GM19035 (cell line): ENCODE results near the gene MATN3.
"Not testable (repeated sequence)": the region's sequence is repeated elsewhere in the genome, so short reads cannot be mapped to it uniquely, and the experiment has no call there.

ENCODE experiments used
- ATAC-seq: cut with Tn5 transposase; IDR thresholded peaks from one replicate; pipeline ENCODE4 v1.9.1; 2021; ENCODE audit not compliant: unreplicated experiment

MATN3 gene, protein sequence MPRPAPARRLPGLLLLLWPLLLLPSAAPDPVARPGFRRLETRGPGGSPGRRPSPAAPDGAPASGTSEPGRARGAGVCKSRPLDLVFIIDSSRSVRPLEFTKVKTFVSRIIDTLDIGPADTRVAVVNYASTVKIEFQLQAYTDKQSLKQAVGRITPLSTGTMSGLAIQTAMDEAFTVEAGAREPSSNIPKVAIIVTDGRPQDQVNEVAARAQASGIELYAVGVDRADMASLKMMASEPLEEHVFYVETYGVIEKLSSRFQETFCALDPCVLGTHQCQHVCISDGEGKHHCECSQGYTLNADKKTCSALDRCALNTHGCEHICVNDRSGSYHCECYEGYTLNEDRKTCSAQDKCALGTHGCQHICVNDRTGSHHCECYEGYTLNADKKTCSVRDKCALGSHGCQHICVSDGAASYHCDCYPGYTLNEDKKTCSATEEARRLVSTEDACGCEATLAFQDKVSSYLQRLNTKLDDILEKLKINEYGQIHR

GRCh38 chr2:20012282-20013125 is at the start of gene MATN3:
Gene MATN3, minus strand, starts transcription at chr2:20012668. Its CDS starts 37 bp downstream, at chr2:20012631.
- no peak for ATAC-seq

DNA sequence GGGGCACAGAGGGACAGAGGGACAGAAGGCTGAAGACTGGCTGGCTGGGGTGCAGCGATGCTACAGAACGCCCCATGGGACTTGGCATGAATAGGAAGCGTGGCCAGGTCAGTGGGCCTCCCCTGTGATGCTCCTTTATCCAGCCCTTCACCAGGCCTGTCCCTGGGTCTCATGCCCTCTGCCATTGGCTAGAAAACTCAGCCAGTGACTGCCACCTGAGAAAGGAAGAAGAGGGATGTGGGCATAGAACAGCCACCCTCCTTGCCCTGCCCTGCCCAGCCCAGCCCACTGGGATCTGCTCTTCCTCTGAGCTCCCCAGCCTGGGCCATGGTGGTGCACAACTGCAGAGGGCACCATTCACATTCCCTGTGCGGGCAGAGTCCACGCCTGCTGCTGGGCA is 49.5 kb upstream of the MATN3 start:
- no peak for ATAC-seq

- ATAC-seq, result no peak
Measured at GRCh38 chr2:20061476-20061875, 49.0 kb upstream of the MATN3 start.

- no peak for ATAC-seq
Measured at GRCh38 chr2:20060106-20060505, 47.6 kb upstream of the MATN3 start.

DNA sequence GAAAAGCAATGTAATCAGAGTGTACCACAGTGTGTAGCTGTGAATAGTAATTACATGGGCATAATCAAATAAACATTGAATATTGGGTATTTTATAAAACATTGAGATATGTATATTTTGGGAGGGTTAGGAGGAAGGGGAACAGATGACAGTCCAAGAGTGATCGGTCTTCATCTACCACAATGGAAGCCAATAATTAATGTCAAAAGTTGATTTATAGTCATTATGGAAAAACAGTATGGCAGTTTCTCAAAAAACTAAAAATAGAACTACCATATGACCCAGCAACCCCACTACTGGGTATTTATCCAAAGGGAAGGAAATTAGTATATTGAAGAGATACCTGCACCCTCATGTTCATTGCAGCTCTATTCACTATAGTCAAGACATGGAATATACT is 44.8 kb upstream of the MATN3 start:
- ATAC-seq, result no peak

DNA sequence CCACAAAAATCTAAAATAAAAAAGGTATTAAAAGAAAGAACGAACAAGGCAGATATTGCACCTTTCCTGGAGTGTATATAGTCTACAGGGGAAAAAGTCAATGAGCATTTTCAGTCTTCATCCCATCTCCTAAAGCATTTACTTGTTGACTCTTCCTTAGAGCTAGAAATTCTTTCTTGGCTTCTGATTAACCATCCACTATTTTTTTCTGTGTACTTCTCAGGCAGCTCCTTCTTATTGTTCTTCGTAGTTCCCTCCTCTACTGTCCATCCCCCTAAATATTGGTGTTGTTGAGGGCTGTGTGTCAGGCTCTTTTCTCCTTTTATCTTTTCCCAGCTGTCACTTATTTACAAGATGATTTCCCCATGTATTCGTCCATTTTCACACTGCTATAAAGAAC is 42.5 kb upstream of the MATN3 start:
- no peak for ATAC-seq

GRCh38 chr2:20054119-20054518 is 41.7 kb upstream of the MATN3 start:
- ATAC-seq, result no peak

DNA sequence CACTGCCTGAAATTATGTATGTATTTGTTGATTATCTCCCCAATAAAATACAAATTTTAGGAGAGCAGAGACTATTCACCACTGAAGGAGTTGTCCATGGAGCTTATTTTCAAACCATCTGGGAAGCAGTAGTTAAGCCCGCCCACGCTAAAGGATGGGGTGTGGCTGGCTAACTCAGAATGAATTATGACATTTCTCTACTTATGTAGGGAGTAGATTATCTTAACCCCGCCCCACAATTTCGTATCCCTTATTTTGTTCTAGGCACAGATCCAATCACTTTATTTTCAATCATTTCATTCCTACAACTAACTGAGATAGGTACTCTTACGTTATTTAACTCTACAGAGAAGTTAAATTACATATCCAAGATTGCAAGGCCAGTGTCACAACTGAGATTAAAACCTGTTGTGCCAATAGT is 40.4 kb upstream of the MATN3 start:
- no peak for ATAC-seq

DNA sequence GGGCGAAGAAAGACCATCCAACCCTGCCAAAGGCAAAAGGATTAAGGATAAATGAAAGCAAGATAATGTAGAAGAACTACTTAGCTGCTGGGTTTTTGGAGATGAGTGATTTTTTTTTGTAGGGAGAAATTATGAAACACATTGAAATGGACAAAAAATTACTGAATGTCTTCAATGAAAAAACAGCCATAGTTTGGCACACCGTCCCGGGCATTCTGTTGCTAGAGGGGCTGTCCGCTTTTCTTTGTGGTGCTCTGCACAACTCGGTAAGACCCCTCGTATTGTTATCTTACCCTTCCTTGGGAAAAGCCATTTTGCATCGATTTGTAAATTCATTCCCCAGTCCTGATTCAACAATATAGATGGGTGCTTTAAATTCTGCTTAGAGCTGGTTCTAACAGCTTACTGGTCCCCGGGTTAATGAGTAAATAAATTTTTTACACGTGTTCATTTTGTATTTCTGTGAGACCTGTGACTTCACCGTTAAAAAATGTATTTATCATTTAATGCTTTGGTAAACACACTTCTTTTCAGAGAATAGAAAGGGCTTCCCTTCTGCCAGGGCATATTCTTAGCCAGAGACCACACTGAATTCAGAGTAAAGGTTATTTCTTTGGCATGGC is 39.9 kb upstream of the MATN3 start:
- ATAC-seq, result no peak

DNA sequence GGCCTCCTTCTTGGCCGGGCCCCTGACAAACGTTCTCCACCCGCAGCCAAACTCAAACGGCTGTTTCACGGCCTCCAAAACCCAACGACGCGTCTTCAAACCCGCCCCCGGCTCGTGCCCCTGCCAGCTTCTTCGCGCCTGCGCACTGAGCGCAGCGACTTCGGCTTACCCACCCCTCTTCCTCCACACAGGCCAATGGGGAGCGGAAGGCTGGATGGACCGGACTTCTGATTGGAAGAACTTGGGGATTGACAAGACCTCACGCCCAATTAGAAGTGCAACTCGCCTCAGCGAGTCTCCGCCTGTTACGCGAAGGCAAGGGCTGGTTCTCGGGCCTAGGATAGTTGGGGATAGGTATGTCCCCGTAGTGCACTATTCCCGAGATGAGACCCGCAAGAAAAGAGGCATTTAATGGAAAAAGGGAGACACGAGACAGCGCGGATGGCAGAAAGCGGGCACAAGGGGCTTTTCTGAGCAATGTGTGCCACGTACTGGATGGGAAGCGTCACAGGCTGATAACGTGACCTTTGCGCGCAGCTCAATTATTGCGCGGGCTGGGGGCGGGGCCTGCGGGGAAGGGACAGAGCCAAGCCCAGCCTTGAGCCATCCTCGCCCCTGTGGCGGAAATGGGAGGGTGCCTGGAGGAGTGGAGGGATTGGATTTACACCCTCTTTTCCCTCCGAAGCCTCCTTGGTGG is 39.2 kb upstream of the MATN3 start, which contains the start of gene LAPTM4A:
Gene LAPTM4A (minus strand): TSS at position 97 of the 697 bp plus-strand sequence. CDS start 108 bp downstream, outside the sequence.
- peak; percentile 97 for ATAC-seq

- peak; percentile 24 for ATAC-seq
Measured at GRCh38 chr2:20050646-20051531, 38.4 kb upstream of the MATN3 start.

DNA sequence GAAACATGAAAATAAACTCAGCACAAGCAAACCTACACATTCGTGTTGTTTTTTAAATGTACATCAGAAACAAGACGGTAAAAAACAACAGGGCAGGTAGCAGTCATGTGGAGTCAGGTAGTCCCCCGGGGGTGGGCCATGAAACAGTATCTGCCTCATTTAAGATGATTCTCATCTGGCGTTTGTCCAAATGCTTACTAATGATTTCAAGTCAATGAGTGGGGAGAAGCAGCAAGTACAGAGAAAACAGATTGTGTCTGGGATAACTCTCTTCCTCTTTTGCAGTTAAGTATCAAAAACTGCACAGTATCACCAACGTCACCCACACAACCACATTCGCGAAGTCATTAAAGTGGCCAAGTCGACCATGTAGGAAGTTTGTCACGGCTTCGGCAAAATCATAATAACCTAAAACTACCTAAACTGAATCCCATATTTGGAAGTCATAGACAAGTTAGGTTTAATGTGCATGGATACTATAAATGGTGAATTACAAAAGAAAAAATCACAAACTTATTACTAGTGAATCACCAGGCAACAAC is 37.7 kb upstream of the MATN3 start:
- peak; percentile 20 for ATAC-seq

DNA sequence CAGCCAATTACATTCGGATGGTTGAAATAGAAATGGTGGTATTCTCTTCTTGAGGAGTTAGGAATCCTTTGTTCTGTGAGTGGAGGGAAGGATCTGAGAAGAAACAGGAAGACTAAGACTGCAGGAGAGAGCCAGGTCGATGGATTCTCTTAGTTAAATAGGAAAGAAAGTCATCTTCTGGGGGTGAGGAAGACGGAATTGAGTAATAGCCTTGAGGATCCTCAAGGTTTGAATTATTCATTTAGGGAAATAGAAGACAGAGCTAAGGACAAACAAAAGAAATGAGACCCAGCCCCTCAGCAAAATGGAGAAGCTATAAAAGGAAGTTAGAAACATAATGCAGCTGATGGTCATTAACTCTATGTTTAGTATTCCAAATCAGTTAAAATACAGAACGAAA is 37.2 kb upstream of the MATN3 start:
- ATAC-seq, result no peak

DNA sequence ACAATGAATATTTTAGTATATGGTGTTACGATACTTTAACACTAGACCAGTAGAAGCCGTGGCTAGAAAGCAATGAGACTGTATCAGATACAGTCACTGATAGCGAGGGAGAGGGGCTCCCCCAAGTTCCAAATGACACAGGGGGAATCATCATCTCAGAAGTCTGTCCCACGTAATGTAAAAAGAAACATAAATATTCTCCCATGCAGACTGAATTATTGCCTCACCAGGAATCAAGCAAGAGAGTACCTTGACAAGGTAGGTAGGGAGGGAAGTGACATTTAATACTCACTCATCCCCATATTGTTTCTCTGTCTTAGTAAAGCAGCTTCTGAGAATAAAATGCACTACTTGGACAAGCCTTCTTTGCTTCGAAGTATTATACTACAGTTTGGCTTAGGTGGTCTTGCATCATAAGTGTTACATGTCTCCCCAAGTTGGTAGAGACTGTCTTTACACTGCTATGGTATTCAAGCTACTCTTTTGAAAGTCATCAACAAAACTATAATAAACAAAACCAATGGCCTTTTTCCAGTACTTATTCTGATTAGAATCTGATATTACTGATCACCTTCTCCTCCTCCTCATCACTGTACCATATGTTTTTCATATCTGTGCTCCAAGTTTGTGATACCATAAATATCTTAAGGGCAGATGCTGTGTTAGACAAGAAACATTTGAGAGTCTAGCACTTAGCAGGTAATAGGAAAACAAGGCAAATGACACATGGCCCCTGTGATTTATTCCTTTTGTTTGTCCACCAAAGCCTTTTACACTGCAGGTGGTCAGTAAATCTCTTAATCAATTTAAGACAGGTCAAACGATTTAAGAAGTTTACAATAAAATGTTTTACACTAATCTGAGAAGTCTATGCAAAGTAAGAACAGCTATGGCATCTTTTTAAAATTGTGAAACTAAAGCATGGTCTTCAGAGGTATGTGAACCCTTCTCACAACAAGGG is 36.3 kb upstream of the MATN3 start:
- ATAC-seq, result no peak

DNA sequence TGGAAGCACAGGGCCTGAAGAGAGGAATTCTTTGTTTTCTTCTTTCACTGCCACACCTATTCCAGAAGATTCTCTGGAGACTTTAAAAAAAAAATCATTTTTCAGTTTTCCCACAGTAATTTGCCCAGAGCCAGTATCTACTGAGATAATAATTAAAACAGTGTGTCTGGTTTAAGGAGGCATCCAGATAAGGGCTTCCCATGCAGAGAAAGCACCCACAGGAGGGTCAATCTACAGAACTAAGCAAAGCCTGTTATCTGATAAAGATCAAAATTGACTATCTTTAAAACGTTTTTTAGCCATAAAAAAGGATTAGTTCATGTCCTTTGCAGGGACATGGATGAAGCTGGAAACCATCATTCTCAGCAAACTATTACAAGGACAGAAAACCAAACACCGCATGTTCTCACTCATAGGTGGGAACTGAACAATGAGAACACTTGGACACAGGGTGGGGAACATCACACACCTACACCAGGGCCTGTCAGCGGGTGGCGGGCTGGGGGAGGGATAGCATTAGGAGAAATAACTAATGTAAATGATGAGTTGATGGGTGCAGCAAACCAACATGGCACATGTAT is 33.3 kb upstream of the MATN3 start:
- not testable (repeated sequence) for ATAC-seq

DNA sequence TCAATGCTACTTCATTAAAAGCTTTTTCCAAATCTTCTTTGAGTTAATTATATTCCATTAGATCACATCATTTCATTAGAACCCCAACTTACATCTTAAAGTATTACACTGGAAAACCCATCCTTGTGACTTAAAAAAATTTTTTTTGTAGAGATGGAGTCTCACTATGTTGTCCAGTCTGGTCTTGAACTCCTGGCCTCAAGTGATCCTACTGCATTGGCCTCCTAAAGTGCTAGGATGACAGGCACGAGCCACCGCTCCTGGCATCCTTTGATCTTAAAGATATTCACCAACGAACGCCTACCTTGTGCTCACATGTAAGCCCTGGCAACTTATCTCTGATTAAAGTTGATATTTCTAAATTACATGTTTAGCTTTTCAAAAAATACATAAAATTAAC is 32.3 kb upstream of the MATN3 start:
- ATAC-seq, result no peak

DNA sequence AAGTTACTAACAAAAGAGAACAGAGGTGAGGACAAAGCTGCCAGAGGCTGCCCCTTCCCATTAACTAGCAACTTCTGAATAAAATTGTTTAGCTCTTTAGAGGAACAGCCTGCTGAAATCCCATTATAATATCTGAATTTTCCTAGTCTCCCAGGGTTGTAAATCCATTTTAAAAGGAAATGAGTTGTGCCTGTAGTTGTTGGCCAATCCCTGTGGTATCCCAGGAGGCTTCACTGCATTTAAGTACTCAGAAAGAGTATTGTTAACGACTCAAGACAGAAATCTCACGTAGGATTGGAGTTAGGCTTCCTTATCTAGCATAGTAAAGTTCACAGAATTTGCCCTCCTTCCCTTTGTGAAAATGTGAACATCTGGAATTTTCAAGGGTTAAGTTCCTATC is 30.1 kb upstream of the MATN3 start:
- no peak for ATAC-seq
